ENCODE data around the gene TMEM129.
A peak's percentile ranks its signal among the peaks of the same experiment; 100 is the strongest.

TMEM129 gene

DNA sequence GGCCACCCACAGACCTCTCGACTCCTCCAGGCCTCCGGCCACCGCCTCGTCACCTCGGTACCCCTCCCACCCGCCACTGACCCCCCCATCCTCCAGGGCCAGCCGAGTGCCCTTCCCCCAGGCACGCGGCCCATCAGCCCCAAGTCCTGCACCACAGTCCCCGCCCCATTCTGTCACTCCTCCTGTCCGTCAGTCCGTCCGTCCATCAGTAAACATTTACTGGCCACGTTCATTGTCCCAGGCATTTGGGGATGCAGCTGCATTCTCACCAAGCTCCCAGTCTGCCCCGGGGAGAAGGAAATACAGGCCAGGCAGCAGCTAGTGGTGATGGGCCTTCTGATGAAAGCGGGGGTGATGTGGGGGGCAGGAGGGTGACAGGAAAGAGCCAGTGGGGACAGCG is 36.7 kb upstream of the TMEM129 start:
- DNase-seq, result no peak

DNA sequence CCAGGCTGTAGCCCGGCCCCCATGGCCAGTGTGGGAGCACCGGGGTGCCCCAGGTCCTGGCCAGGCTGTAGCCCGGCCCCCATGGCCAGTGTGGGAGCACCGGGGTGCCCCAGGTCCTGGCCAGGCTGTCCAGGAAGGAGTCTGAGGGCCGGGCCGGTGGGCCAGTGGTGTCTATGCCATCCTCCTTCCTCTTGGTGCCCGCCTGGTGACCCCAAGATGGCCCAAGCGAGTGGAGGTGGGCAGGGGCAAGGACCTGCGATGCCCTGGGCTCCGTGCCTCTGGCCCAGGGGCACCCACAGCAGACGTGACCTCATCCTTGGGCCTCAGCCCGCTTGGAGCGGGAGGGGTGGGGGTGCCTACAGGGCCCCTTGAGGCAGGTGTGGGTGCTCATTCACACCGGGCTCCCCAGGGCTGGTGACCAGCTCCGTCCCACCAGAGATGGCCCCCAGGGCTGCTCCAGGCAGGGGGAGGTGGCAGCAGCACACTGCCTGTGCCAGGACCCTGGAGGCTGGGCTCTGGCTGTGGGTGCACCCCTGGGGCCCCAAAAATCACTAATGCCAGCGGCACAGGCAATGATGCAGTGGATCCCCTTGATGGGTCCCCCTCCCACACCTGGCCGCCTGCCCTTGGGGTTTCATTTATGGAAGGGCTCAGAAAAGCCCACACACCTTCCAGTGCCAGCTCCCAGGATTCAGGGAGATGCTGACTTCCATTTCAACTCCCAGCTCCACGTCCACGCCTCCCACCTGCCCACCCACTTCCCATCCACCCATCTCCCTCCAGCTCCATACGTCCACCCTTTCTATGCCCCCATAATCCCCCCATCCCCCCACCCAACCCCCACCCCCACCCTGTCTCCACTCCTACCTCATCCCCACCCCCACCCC is 36.0 kb upstream of the TMEM129 start:
- no peak for DNase-seq

DNA sequence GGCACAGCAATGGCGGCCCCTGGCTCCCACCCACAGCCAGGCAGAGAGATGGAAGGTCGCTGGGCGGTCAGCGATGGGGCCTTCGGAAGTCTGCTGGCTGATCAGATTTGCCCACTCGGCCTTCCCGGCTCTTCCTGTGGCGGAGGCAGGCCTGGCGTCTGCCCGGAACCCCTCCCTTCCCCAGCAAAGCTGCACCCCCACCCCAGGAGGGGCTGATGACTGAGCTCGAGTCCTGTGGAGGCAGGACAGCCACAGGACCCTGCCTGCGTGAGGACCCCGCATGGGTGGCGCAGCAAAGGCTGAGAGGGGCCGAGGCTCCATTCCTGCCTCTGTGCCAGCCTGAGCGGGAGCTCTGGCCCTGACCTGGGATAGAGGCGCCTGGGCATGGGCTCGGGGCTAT is 35.0 kb upstream of the TMEM129 start:
- no peak for DNase-seq

DNA sequence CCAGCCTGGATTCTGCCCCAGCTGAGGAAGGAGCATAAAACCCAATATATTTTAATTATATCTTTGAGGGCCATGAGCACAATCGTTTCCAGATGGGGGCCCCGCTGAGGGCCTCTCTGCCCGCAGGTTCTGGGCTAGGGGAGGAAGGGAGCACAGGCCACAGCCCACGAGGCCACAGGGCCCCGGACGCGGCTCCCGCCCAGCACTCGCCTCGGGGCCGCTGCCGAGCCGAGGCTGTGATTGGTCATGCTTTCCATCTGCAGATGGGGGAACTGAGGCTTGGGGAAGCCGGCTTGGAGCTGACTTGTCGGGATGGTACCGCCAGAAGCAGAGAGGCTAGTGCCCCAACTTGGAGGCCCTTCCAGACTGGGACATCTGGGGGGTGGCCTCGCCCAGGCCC is 34.2 kb upstream of the TMEM129 start:
- DNase-seq, result no peak

DNA sequence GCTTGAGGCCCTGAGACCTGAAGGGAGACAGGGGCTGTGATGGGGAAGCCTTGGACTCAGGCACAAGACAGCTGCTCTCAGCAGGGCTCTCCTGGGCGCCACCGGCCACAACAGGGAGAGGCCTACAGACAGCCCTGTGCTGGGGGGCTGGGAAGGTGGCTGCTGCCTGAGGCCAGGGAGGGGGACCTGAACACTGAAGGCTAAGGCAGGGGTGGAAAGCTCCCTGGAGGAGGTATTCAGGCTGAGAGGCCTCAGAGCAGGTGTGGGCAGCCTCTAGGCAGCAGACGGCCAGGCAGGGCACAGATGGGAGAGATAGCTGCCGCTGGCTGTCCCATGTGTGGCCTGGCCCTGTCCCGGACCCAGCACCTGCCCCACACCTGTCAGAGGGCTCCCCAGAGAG is 33.2 kb upstream of the TMEM129 start:
- DNase-seq, result no peak

DNA sequence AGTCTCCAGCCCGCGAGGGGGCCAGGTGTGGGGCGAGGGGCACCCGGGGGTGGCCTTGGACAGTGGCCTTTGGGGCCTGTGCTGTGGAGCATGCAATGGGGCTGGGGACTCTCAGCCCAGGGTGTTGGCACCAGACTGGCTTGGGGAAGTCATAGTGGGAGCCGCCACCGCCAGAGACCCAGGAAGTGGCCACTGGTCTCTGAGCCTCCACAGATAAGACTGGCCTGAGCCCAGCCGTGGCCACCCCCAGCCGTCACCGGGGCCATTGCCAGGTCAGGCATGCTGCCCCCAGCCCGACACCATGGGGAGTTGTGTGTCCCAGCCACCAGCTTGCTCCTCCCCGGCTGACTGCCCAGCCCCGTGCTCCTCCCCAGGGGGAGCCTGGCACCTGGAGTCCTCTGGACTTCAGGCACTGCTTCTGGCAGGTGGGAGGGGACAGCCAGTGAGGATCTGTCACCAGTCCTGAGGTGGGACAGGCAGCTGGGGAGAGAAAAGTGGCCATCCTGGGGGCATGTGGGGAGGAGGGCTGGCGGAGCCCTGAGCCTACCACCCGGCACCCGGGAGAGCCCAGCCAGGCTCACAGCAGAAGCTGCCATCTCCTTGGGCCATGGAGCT is 32.7 kb upstream of the TMEM129 start:
- DNase-seq, result no peak

DNA sequence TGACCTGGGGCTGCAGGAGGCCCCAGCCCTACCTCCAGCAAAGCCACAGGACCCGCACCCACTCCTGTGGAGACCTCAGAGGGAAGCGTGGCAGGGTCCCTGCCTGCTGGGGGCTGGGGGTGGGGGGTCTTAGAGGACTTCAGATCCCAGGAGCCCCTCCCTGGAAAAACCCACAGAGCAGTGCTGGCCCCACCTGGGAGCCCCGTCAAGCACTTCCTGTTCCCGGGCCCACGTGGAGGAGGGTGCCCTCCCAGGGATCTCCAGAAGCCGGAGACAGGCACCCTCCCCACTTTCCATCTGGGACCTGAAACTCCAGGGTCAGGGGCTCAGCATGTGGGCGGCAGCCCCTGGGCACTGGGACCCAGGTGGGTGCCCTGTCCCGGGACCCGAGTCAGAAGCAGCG is 32.2 kb upstream of the TMEM129 start:
- DNase-seq, result no peak

DNA sequence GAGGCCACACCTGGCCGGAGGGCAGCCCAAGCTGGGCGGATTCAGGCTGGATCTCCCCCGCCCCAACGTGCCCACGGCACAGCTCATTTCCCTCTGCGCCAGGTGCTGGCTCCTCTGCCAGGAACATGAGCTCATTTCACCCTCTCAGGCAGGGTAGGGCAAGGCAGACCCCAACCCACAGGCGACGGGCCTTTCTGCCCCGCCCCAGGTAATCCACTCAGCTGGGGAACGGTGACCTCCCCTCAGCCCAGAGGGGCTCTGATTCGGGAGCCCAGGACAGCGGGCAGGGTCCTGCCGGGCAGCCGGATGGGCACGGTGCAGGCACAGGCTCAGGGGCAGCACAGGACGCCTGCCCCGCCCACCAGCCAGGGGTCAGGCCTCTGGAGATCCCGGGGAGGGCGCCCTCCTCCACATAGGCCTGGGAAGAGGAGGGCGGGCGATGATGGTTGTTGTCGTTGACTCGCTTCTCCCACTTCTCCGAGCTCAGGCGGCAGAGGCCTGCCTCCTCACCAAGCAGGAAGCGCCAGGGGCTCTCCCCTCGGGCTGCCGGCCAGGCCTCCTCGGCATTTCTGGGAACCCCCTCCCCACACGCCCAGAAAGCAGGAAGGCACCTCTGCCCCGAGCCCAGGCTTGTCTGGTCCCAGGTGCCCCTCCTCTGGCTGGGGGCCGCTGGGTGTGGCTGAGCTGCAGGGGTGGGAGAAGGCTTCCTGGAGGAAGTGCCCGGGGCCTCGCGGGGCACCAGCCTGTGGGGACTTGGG is 31.3 kb upstream of the TMEM129 start:
- peak; percentile 19 for DNase-seq

DNA sequence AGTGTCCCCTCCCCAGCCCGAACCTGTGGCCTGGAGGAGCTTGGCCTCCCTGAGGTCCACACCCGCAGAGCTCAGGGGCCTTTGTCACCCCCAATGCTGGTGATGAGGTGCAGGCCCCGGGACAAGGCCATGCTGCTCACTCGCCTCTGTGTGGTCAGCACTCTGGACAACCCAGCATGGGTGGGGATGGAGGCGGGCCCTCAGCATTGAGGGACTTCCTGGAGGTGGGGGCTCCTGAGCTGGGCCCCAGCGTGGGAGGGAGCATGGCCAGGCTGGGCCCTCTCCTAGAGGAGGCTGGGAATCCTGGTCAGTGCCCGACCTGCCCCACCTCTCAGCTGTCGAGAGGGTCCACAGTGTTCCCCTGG is 30.8 kb upstream of the TMEM129 start:
- DNase-seq, result no peak

DNA sequence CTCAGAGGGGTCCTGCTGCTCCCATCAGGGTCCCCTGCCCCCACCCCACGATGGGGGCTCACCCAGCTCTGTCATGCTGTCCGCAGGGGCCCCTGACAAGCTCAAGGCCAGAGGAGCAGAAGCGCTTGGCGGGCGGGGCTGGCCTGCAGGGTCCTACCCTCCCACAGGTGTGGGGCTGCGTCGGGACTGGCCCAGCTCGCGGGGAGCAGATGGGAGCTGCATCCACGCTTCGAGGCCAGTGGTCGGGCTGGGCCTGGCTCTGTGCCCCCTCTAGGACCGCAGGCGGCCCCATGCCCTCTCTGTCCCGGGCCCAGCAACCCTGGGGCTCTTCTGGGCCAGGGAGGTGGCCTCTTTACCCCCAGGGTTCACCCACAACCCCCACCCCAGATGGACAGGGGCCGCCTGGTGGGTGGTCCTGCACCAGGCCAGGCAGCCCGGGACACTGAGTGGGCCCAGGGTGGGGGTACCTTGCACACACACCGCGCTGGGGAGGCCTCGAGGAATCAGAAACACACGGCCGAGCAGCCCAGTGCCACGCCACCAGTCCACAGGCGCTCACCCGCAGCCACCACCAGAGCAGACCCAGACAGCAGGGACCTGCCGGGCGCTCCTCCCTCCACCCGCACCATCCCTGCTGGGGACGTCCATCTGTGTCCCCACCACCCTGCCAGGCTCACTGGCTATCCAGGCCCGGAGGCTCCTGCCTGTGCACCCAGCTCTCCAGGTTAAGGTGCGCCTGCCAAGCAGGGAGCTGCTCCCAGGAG is 30.2 kb upstream of the TMEM129 start:
- DNase-seq, result no peak

DNA sequence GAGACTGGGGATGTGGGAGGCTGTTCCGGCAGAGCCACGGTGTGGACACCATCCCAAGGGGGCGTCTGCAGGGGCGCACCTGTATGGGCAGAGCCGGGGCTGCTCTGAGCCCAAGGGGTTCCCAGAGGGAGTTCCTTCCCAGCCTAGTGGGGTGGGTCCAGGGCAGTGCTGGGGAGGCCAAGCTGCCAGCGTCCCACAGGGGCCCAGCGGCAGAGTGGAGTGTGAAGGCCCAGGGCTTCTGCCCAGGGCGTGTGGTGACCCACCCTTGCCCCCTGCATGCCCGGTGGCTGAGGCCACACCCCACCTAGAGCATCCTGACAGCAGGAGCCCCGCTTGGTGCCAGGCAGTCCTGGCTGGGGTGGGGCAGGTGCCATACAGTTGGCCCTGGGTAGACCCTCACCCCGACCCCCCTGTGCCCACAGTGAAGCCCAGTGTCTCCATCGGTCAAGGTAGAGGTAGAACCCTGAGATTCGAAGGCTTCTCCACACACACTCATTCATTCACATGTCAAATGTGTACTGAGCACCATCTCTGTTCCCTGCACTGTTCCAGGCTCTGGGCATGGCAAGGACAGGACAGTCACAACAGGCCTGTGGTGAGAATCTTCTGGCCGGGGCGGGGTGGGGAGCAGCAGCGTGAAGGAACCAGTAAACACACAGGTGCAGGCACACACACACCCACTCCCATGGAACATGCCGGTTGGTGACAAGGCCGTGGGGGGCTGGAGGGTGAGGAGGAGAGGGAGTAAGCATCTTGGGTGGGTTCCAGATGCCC is 29.4 kb upstream of the TMEM129 start:
- DNase-seq, result no peak

DNA sequence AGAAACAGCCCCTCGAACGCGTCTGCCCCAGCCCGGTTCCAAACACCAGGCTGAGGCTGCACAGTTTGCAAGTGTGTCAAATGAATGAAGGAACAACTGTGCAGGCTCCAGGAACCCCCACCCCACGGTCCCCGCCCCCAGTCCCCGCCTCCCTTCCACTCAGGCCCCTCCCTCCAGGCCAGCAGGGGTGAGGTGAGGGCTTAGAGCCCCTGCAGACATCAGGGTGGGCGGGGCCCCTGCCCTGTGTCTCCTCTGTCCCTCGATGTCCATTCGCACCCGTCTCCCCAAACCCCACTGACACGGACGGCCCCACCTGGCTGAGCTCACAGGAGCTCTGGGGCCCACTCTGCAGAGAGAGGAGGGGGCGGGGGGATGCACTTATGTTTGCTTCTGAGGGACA is 28.7 kb upstream of the TMEM129 start:
- no peak for DNase-seq

DNA sequence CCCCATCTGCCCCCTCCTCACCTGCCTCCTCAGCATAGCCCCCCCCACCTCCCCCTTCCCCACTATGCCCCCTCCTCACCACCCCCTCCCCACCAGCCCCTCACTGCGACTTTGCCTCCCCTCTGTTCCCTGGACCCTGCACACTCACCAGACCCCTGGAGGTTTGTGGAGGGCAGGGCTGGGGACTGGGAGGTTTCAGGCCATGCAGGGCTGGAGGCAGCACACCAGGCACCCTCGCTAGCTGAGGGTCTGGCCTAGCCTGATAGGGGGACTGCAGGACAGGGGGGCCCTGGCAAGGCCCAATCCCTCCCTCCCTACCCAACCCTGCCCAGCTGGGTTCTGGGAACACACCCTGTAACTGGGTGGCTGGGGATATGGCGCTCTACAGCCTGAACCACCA is 28.2 kb upstream of the TMEM129 start:
- no peak for DNase-seq

DNA sequence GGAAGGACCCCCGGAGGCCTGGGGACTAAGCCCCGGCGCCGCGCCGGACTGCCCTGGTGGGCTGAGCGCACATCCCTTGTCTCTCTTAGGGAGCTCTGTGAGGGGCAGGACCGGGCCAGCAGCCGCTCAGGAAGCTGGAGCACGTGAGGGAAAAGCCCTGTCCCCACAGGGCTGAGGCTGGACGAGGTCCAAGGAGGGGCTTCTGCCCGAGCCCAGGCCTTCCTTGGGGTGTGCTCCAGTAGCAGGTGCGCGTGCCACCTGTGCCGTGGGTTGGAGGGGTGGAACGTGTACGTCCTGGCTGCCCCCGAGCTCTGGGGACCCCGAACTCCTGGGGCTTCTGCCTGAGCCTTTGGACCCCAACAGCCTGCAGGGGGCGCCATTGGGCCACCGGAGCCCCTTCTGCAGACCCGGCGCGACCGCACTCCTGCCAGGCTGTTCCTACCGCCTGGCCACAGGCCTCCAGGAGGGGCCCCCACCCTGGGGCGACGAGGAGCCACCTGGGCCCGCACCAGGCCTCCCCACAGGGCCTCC is 27.4 kb upstream of the TMEM129 start:
- DNase-seq, result peak; percentile 20

DNA sequence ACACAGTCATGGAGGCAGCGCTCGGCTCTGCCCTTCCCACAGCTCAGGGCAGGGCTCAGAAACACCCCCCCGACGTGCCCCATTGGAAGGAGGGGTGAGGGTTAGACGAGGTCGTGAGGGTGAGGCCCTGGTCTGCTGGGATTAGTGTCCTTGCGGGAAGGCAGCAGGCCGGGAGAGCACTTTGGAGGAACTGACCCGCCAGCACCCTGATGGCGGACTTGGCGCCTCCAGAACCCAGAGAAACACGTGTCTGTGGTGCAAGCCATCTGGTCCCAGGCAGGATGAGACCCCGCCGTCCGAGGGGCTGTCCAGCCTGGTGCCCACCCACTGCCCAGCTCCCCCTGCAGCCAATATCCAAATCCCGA is 26.5 kb upstream of the TMEM129 start:
- no peak for DNase-seq

DNA sequence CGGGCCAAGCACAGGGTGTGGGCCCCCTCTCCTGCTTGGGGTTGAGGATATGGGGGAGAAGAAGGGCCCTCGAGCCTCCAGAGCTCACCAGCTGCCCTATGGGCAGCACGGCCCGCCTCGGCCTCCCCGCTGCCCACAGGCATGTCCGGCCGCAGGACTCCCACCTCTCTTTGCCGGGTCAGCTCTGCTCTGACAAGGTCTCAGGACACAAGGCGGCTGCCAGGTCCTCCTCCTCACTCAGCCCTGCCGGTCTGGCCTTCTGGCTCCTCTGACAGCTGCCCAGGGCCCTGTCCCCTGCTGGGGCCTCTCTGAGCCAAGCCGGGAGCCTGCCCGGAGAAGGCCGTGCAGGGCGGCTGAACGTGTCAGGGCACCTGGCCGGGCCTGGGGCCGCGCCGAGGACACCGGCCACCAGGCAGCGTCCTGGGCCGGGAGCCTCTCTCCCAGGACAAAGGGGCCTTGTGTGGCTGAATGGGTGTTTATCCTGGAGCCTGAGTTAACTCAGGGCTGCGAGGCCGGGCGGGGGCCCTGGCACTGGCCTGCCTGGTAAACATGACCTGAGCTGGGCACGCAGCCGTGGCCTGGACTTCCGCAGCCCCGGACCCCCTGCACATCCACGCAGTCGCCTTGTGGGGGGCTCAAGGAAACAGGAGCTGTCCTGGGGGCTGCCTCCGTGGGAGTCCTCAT is 25.9 kb upstream of the TMEM129 start:
- no peak for DNase-seq

DNA sequence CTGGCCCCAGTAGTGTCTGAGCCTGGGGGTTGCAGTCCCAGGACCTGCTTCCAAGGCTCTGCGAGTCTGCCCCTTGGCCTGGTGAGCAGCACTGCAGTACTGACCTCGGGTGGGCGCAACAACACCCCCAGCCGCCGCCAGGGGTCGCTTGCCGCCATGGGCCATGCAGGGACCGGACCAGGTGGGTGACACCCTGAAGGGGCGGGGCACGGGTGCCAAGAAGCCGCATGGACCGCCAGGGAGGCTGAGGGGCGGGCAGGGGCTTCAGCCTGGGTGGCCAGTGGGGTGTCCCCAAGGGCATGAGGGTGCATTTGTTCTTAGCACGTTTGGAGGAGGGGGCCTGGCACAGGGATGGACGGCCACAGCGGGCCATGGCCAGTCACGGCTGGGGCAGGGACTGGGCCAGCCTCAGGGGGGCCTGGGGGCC is 25.2 kb upstream of the TMEM129 start:
- DNase-seq, result no peak

DNA sequence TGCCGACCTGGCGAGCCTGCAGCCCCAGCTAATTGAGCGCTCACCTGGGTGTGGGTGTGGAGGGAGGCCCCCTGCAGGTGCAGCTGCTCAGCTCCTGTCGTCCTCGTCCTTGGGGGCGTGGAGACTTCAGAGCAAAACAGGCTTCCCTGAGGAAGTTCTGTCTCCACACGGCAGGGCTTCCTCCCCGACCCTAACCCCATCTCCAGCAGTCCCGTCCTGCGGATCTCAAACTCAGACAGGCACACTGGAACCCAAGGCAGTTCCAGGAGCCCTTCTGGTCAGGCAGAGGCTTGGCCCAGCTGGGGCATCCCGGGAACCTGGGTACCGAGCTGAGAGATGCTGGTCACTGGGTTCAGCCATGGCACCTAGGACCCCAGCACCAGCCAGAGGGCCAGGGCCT is 24.6 kb upstream of the TMEM129 start:
- DNase-seq, result no peak

DNA sequence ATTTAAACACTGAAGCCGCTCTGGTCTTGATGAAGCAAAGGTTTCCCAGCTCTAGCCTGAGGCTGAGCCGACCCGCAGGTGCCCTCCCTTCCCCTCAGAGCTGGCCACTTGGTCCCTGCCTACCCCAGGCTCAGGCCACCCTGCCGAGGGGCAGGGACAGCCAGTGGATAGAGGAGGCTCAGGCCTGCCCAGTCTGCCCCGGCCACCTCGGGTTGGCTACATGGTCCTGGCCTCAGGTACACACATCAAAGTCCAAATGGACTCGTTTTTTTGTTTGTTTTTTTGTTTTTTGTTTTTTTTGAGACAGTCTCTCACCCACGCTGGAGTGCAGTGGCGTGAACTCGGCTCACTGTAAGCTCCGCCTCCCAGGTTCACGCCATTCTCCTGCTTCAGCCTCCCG is 24.0 kb upstream of the TMEM129 start:
- DNase-seq, result no peak

DNA sequence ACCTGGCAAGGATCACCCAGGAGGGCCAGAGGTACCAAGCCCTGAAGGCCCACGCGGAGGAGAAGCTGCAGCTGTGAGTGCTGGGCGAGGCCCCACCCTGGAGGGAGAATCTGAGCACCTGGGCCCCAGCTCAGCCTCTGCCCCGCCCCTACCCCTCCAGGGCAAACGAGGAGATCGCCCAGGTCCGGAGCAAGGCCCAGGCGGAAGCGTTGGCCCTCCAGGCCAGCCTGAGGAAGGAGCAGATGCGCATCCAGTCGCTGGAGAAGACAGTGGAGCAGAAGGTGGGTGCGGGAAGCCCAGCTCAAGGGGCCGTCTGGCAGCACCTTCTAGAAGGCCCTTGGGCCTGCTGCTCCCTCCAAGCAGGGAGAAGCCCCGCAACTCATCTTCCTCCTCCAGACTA is 23.4 kb upstream of the TMEM129 start:
- no peak for DNase-seq

DNA sequence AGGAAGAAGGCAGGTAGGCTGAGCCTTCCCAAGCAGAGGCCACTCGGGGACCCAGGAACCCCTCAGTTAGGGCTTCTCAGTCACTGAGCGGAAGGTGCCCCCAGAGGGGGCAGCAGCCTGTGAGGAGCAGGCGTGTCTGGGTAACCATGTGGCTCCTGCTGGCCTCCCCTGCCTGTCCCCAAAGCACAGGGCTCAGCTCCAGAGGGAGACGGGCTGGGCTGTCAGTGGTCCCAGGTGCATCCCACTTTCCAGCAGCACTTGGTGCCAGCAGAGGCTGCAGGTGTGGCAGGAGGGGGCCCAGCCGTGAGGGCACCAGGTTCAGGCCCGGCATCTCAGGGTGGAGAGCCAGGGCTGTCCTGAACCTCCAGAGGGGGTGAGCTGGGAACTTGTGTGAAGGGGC is 22.9 kb upstream of the TMEM129 start:
- DNase-seq, result no peak

DNA sequence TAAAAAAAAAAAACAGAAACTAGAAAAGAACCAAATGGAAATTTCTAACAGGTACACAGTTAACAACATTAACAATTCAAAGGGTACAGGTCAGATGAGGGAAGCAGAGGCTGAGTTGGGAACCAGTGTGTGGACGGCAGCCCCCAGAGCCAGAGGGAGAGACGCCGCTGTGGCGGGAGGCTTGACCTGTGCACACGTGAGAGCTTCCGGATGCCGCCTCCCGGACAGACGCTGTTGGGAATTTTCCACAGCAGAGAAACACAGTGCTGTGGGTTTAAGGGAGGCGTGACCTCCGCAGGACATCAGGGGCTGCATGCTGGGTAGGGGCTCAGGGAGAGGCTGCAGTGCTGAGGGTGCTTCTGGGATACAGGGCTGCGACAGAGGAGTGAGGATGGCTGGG is 22.4 kb upstream of the TMEM129 start:
- DNase-seq, result no peak
